BLaER1 (cell line): ENCODE measurements around the gene PLA2G4E.

Experiments
- H3K27ac ChIP-seq: shearing (Covaris generic); formaldehyde crosslinking; 2 replicates; pipeline ENCODE4 v1.8.1; 2022
- H3K27me3 ChIP-seq: shearing (Covaris generic); formaldehyde crosslinking; 2 replicates; pipeline ENCODE4 v1.8.1; 2022
- H3K36me3 ChIP-seq: shearing (Covaris generic); formaldehyde crosslinking; 2 replicates; pipeline ENCODE4 v1.8.1; 2022
- H3K4me1 ChIP-seq: shearing (Covaris generic); formaldehyde crosslinking; 2 replicates; pipeline ENCODE4 v1.8.1; 2022
- H3K4me2 ChIP-seq: shearing (Covaris generic); formaldehyde crosslinking; 2 replicates; pipeline ENCODE4 v1.8.1; 2022
- H3K4me3 ChIP-seq: shearing (Covaris generic); formaldehyde crosslinking; 2 replicates; pipeline ENCODE4 v1.8.1; 2022
- H3K9ac ChIP-seq: shearing (Covaris generic); formaldehyde crosslinking; 2 replicates; pipeline ENCODE4 v1.8.1; 2022
- H3K9me3 ChIP-seq: shearing (Covaris generic); formaldehyde crosslinking; 2 replicates; pipeline ENCODE4 v1.8.1; 2022
- H4K20me1 ChIP-seq: shearing (Covaris generic); formaldehyde crosslinking; 2 replicates; pipeline ENCODE4 v1.8.1; 2022
- Cebpa-rat ChIP-seq: shearing (Covaris generic); IDR thresholded peaks from 2 replicates; pipeline ENCODE4 v1.8.1; 2022

The PLA2G4E gene

GRCh38 chr15:41932511-41933289 is 88.1 kb downstream of the PLA2G4E start:
- Histone ChIP-seq H3K9ac (no peak overlapping the region), H3K27ac (no peak overlapping the region)

GRCh38 chr15:41932101-41932500 is 88.7 kb downstream of the PLA2G4E start:
- H3K27me3 ChIP-seq = no peaks in the 10 kb centered on the region
- H4K20me1 ChIP-seq = no peaks in the 10 kb centered on the region
- TF ChIP-seq Cebpa-rat = no peak
- no peak overlapping the region for H3K4me3 ChIP-seq
- H3K27ac ChIP-seq = no peak overlapping the region
- no peak overlapping the region for H3K9ac ChIP-seq
- peaks cover 96% of the 10 kb centered on the region for H3K4me1 ChIP-seq
- H3K36me3 ChIP-seq = no peaks in the 10 kb centered on the region
- H3K9me3 ChIP-seq = no peaks in the 10 kb centered on the region
- no peak overlapping the region for H3K4me2 ChIP-seq

More at GRCh38 chr15:41932511-41933289, 88.1 kb downstream of the PLA2G4E start:
- Histone ChIP-seq H4K20me1 (no peaks in the 10 kb centered on the region), H3K9me3 (no peaks in the 10 kb centered on the region), H3K4me1 (peaks cover 96% of the 10 kb centered on the region), H3K36me3 (no peaks in the 10 kb centered on the region), H3K4me2 (no peak overlapping the region), H3K4me3 (no peak overlapping the region), H3K27me3 (no peaks in the 10 kb centered on the region)
- no peak for TF ChIP-seq Cebpa-rat
